ENCODE measurements around the gene CRYBB3.

- TF ChIP-seq CTCF (conservative IDR thresholded peaks at IDR 0.05 in 1 of 2, IDR thresholded peaks at IDR 0.05 in 1 of 2; ENCODE audit: low read depth in 1 of 2, low read length in 2 of 2) (no peak), EZH2 (IDR thresholded peaks at IDR 0.05; ENCODE audit: low read length, missing control alignments) (no peak)
Observed at GRCh38 chr22:25167082-25167481, 32.6 kb upstream of the CRYBB3 start.
